HEK293 (cell line): ENCODE data around the gene KAT14.

Experiments used
- CTCF ChIA-PET: fragments of 350-600 bp; formaldehyde crosslinking; extraction: SDS; loops from one replicate; lab custom pipeline; 2021; ENCODE audit warnings: antibody characterized with exemption; lab: Yijun Ruan, JAX
- POLR2A ChIA-PET: fragments of 300-600 bp; formaldehyde crosslinking; extraction: SDS; loops from one replicate; lab custom pipeline; 2020; ENCODE audit warnings: antibody characterized with exemption, inconsistent platforms; lab: Yijun Ruan, JAX
- H3K27ac ChIP-seq: fragments of 200-500 bp; sonication (Bioruptor generic); 2 replicates; pipeline ENCODE4 v1.5.1; 2014; ENCODE audit warnings: low read depth, low read length, control low read depth, inconsistent platforms; ENCODE audit errors: extremely low read depth
- H3K36me3 ChIP-seq, 2 experiments: fragments of 200-500 bp in 1 of 2; sonication (Bioruptor generic) in 1 of 2; 1 replicate in 1 of 2; 2 replicates in 1 of 2; pipeline ENCODE4 v1.5.1; 2014 to 2017; ENCODE audit warnings: inconsistent platforms in 2 of 2, low read length in 2 of 2; ENCODE audit not compliant: control insufficient read depth in 2 of 2, insufficient read depth in 1 of 2
- H3K4me1 ChIP-seq: fragments of 200-500 bp; sonication (Bioruptor generic); 2 replicates; pipeline ENCODE4 v1.5.1; 2014; ENCODE audit warnings: mild to moderate bottlenecking, low read length, inconsistent platforms; ENCODE audit not compliant: control insufficient read depth, insufficient read depth
- H3K4me3 ChIP-seq: 2 replicates; pipeline ENCODE4 v1.5.1; 2011; ENCODE audit warnings: low read depth, mild to moderate bottlenecking, control low read depth, low read length, moderate library complexity
- H3K9me3 ChIP-seq: fragments of 200-500 bp; sonication (Bioruptor generic); 2 replicates; pipeline ENCODE4 v1.5.1; 2014; ENCODE audit warnings: low read depth, low read length, inconsistent platforms; ENCODE audit not compliant: control insufficient read depth, insufficient read depth
- EGR2 ChIP-seq: fragments of 450-650 bp; formaldehyde crosslinking; IDR thresholded peaks from 2 replicates; pipeline ENCODE4 v1.5.1; 2016; ENCODE audit warnings: low read depth, missing biosample characterization, missing genetic modification characterization
- GLI4 ChIP-seq: fragments of 450-650 bp; formaldehyde crosslinking; IDR thresholded peaks from 2 replicates; pipeline ENCODE4 v1.5.1; 2016; ENCODE audit warnings: missing biosample characterization, missing genetic modification characterization
- HOXC10 ChIP-seq: sonication (generic); formaldehyde crosslinking; IDR thresholded peaks from 2 replicates; pipeline ENCODE4 v1.8.1; 2023; ENCODE audit warnings: mild to moderate bottlenecking, missing genetic modification reagents
- KLF7 ChIP-seq: fragments of 450-650 bp; formaldehyde crosslinking; IDR thresholded peaks from 2 replicates; pipeline ENCODE4 v1.5.1; 2016; ENCODE audit warnings: missing biosample characterization, missing genetic modification characterization, borderline replicate concordance
- MEIS1 ChIP-seq: sonication (generic); formaldehyde crosslinking; IDR thresholded peaks from 2 replicates; pipeline ENCODE4 v1.8.1; 2022; ENCODE audit warnings: missing genetic modification reagents, mild to moderate bottlenecking, borderline replicate concordance
- REST ChIP-seq: fragments of 450-650 bp; formaldehyde crosslinking; IDR thresholded peaks from 2 replicates; pipeline ENCODE4 v1.5.1; 2016; ENCODE audit warnings: missing biosample characterization, missing genetic modification characterization
- ZBTB48 ChIP-seq: fragments of 450-650 bp; formaldehyde crosslinking; IDR thresholded peaks from 2 replicates; pipeline ENCODE4 v1.5.1; 2016; ENCODE audit warnings: missing biosample characterization, missing genetic modification characterization
- ZIC2 ChIP-seq: fragments of 450-650 bp; formaldehyde crosslinking; IDR thresholded peaks from 2 replicates; pipeline ENCODE4 v1.5.1; 2016; ENCODE audit warnings: missing biosample characterization, missing genetic modification characterization
- ZNF335 ChIP-seq: fragments of 450-650 bp; formaldehyde crosslinking; conservative IDR thresholded peaks from 2 replicates; pipeline ENCODE4 v1.5.1; 2016; ENCODE audit warnings: missing biosample characterization, missing genetic modification characterization
- ZNF416 ChIP-seq: fragments of 450-650 bp; formaldehyde crosslinking; IDR thresholded peaks from 2 replicates; pipeline ENCODE4 v1.5.1; 2016; ENCODE audit warnings: missing biosample characterization, missing genetic modification characterization
- ZNF423 ChIP-seq: fragments of 450-650 bp; formaldehyde crosslinking; IDR thresholded peaks from 2 replicates; pipeline ENCODE4 v1.5.1; 2016; ENCODE audit warnings: missing biosample characterization, missing genetic modification characterization
- ZNF513 ChIP-seq: fragments of 450-650 bp; IDR thresholded peaks from 2 replicates; pipeline ENCODE4 v1.5.1; 2018; ENCODE audit warnings: missing biosample characterization, missing genetic modification characterization
- ZNF518A ChIP-seq: fragments of 450-650 bp; formaldehyde crosslinking; conservative IDR thresholded peaks from 2 replicates; pipeline ENCODE4 v1.5.1; 2016; ENCODE audit warnings: low read depth, missing biosample characterization, missing genetic modification characterization
- ZNF658 ChIP-seq: fragments of 450-650 bp; formaldehyde crosslinking; IDR thresholded peaks from 2 replicates; pipeline ENCODE4; 2016; ENCODE audit warnings: missing biosample characterization, missing genetic modification characterization
- ZNF664 ChIP-seq: fragments of 450-650 bp; formaldehyde crosslinking; IDR thresholded peaks from 2 replicates; pipeline ENCODE4 v1.5.1; 2016; ENCODE audit warnings: missing biosample characterization, missing genetic modification characterization
- ZNF791 ChIP-seq: fragments of 450-650 bp; formaldehyde crosslinking; IDR thresholded peaks from 2 replicates; pipeline ENCODE4 v1.5.1; 2016; ENCODE audit warnings: missing biosample characterization, missing genetic modification characterization
- ZSCAN23 ChIP-seq: fragments of 450-650 bp; formaldehyde crosslinking; IDR thresholded peaks from 2 replicates; pipeline ENCODE4 v1.5.1; 2016; ENCODE audit warnings: missing biosample characterization, missing genetic modification characterization

Gene KAT14

GRCh38 chr20:18133962-18134361 lies 3.7 kb upstream of the KAT14 start:
- Histone ChIP-seq H3K36me3 (no peaks in the 10 kb centered on the region), H3K9me3 (no peaks in the 10 kb centered on the region), H3K4me1 (no peaks in the 10 kb centered on the region), H3K4me3 (no peak overlapping the region), H3K27ac (no peak overlapping the region)
- ChIA-PET CTCF (no interaction called here), POLR2A (no interaction called here)
- TF ChIP-seq EGR2 (tag by site-specific recombination) (peak; percentile 20; the same call in 1 of the 2 replicates), ZNF416 (tag by site-specific recombination) (no peak), ZSCAN23 (no peak)

GRCh38 chr20:18138266-18138582 lies 561 bp downstream of the KAT14 start:
- ChIA-PET CTCF (no interaction called here), POLR2A (interaction anchor here (1.3 kb wide), 1 partner anchor 150 kb away, joined by 10 read pairs; the partner anchor contains the start of gene ZNF133)
- peak overlapping the region; percentile 86 for H3K4me3 ChIP-seq
- H3K9me3 ChIP-seq = no peaks in the 10 kb centered on the region
- TF ChIP-seq REST (no peak), ZNF335 (tag by site-specific recombination) (peak; percentile 28)
- H3K36me3 ChIP-seq = peaks cover 0 to 12% of the 10 kb centered on the region in 2 experiments; a peak in 2 of 3 replicates
- H3K27ac ChIP-seq = peak overlapping the region; percentile 88
- H3K4me1 ChIP-seq = peaks cover 3% of the 10 kb centered on the region; the same call in 1 of the 2 replicates

- TF ChIP-seq GLI4 (tag by site-specific recombination) = no peak
- no peak for TF ChIP-seq ZNF423
- TF ChIP-seq ZNF518A (tag by site-specific recombination) = no peak
- no peak for TF ChIP-seq ZNF658
- TF ChIP-seq ZNF513 (tag by site-specific recombination) = no peak
- TF ChIP-seq HOXC10 (CRISPR knock-in tag) = no peak
- TF ChIP-seq KLF7 (tag by site-specific recombination) = no peak
- TF ChIP-seq ZNF791 (tag by site-specific recombination) = no peak
- no peak for TF ChIP-seq ZBTB48
- TF ChIP-seq MEIS1 (CRISPR knock-in tag) = no peak
- no peak for TF ChIP-seq ZNF664 (tag by site-specific recombination)
- no peak for TF ChIP-seq ZIC2
- CTCF ChIA-PET = no interaction called here
- no peaks in the 10 kb centered on the region for H3K9me3 ChIP-seq
- no peak overlapping the region for H3K27ac ChIP-seq
- peaks cover 0 to 14% of the 10 kb centered on the region in 2 experiments; a peak in 2 of 3 replicates for H3K36me3 ChIP-seq
- peaks cover 3% of the 10 kb centered on the region; the same call in 1 of the 2 replicates for H3K4me1 ChIP-seq
- H3K4me3 ChIP-seq = peak overlapping the region; percentile 86
- POLR2A ChIA-PET = interaction anchor here (1.0 to 1.3 kb wide), 2 partner anchors 149 kb away, joined by 3 to 10 read pairs; partner anchors contain the start of gene ZNF133
These were observed 1.2 kb downstream of the KAT14 start for GRCh38 chr20:18138639-18139583.
